ENCODE data around the gene CDK6.
A peak's percentile ranks its signal among the peaks of the same experiment; 100 is the strongest.

The CDK6 gene

GRCh38 chr7:92845736-92846135, 9.4 kb upstream of the CDK6 start:
- no peak for DNase-seq (ENCODE audit: low read depth)

- DNase-seq (ENCODE audit: low read depth) = no peak
Measured at GRCh38 chr7:92843781-92844180, 7.4 kb upstream of the CDK6 start.

GRCh38 chr7:92843034-92843760, 6.8 kb upstream of the CDK6 start:
- DNase-seq (ENCODE audit: low read depth) = no peak

- no peak for DNase-seq (ENCODE audit: low read depth)
Measured at GRCh38 chr7:92841192-92841591, 4.8 kb upstream of the CDK6 start.

- no peak for DNase-seq (ENCODE audit: low read depth)
Measured at GRCh38 chr7:92840316-92840715, 3.9 kb upstream of the CDK6 start.

- no peak for DNase-seq (ENCODE audit: low read depth)
Measured at GRCh38 chr7:92839901-92840300, 3.5 kb upstream of the CDK6 start.

GRCh38 chr7:92838934-92839333, 2.6 kb upstream of the CDK6 start:
- DNase-seq (ENCODE audit: low read depth) = no peak

GRCh38 chr7:92837000-92837749, 802 bp upstream of the CDK6 start:
- peak; percentile 23 for DNase-seq (ENCODE audit: low read depth)

- DNase-seq (ENCODE audit: low read depth) = peak; percentile 41
Measured at GRCh38 chr7:92835851-92836488, 403 bp downstream of the CDK6 start.

GRCh38 chr7:92835261-92835850, 1.0 kb downstream of the CDK6 start:
- DNase-seq (ENCODE audit: low read depth) = peak; percentile 32

GRCh38 chr7:92834507-92835260, 1.7 kb downstream of the CDK6 start:
- DNase-seq (ENCODE audit: low read depth) = no peak

- peak; percentile 83 for DNase-seq (ENCODE audit: low read depth)
Measured at GRCh38 chr7:92833766-92834506, 2.4 kb downstream of the CDK6 start.

GRCh38 chr7:92833024-92833765, 3.2 kb downstream of the CDK6 start:
- peak; percentile 81 for DNase-seq (ENCODE audit: low read depth)

GRCh38 chr7:92832534-92833023, 3.8 kb downstream of the CDK6 start:
- DNase-seq (ENCODE audit: low read depth) = peak; percentile 37

GRCh38 chr7:92831716-92832533, 4.4 kb downstream of the CDK6 start:
- DNase-seq (ENCODE audit: low read depth) = no peak

- DNase-seq (ENCODE audit: low read depth) = no peak
Measured at GRCh38 chr7:92830532-92831110, 5.8 kb downstream of the CDK6 start.

- no peak for DNase-seq (ENCODE audit: low read depth)
Measured at GRCh38 chr7:92830027-92830426, 6.3 kb downstream of the CDK6 start.

- DNase-seq (ENCODE audit: low read depth) = no peak
Measured at GRCh38 chr7:92827464-92828120, 8.8 kb downstream of the CDK6 start.
